Stimulated activated CD8-positive, alpha-beta memory T cell treated with anti-CD3 and anti-CD28 coated beads, Interleukin-15, amount 100 ng/mL, for 48 hours (primary cell): ENCODE results near the gene SOX6.

ENCODE experiments used
- DNase-seq, 2 donors: peaks; one replicate each; pipeline ENCODE4 v3.0.0-alpha.2; 2020; ENCODE audit warnings: low read depth in 2 of 2

Gene SOX6

DNA sequence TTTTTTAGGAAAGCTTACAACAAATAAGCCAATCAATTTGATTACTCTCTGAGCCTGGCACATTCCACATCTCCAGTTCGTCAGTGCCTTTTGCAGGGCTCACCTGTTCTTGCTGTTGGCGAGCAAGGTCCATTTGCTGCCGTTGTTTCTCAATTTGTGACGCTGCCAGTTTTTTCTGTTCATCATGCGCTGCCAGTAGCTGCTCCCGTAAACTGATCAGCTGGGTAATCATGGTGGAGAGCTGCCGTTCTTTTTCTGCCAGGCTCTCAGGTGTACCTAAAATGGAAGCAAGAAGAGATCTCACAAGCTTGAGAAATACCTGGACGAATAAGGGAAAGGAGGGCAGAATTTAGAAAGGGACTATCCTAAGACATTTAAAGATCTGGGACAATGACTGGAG lies 169.7 kb downstream of the SOX6 start:
- no peak for DNase-seq

DNA sequence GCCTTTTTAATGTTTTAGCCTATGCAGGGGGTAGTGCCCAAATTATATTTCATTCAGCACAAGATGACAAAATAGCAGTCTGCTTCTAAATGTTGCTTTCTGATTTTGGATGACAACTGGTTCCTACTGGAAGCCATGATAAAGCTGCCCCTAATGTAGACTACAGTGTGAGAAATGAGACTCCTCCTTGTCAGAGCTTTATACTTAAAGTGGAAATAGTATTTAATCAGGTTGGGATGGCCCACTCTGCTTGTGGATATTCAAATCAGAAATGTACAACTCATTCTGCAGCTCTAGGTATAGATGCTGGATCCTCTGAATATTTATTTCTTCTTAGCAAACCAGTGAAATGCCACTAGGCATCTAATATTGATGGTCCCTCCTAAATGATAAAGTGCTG lies 171.3 kb downstream of the SOX6 start:
- DNase-seq = no peak

- no peak for DNase-seq
These were observed 171.8 kb downstream of the SOX6 start for GRCh38 chr11:16184588-16184987.

DNA sequence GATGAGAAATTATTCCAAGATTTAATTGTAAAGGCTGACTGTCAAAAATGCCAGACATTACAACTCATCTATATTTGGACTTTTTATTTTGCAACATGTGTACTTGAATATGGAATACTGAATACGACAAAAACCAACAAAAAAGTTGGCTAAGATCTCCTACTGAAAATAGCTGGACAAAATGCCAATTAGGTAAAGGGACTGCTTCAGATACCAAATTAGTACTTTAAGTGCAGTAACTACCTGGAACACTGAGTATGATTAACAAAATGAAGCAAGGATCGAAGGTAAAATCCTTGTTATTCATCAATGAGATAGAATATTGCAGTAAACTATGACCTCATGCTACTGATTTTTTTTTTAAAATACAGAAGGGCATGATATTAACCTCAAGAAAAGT lies 173.8 kb downstream of the SOX6 start:
- DNase-seq = no peak

DNA sequence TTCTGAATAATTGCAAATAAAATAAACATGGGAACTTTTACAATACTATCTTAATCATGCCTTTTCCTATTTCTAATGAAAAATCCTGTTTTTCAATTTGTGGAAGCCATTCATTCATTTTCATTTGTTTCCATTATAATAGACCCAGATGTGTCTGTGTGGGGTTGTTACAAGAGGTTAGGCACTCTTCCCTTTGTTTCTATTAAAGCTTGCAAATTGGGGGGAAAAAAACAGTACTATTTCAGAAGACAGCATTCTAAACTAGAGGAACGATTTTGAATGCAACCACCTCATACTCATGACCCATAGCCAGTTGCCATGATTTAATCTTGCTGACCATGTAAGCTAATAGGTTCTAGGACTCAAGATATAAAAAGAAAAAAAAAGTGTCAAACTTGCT lies 175.5 kb downstream of the SOX6 start:
- DNase-seq = no peak

GRCh38 chr11:16179676-16180075 lies 176.7 kb downstream of the SOX6 start:
- no peak for DNase-seq

- DNase-seq = no peak
These were observed 178.1 kb downstream of the SOX6 start for GRCh38 chr11:16178273-16178672.

- no peak for DNase-seq
These were observed 178.7 kb downstream of the SOX6 start for GRCh38 chr11:16177688-16178087.

DNA sequence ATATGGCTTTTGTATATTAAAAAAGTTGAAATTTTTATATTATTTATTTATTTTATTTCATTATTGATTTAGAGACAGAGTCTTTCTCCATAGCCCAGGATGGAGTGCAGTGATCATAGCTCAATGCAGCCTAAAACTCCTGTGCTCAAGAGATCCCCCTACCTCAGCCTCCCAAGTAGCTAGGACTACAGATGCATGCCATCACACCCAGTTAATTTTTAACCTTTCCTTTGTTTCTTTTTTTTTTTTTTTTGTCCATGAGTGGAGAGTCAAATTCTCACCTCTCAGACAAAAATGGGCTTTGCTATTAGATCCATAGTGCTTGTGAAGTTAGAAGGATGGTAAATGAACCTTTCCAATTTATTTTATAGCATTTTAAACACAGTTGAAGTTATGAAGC lies 182.5 kb downstream of the SOX6 start:
- DNase-seq = no peak

- DNase-seq = no peak
These were observed 184.5 kb downstream of the SOX6 start for GRCh38 chr11:16171882-16172281.

DNA sequence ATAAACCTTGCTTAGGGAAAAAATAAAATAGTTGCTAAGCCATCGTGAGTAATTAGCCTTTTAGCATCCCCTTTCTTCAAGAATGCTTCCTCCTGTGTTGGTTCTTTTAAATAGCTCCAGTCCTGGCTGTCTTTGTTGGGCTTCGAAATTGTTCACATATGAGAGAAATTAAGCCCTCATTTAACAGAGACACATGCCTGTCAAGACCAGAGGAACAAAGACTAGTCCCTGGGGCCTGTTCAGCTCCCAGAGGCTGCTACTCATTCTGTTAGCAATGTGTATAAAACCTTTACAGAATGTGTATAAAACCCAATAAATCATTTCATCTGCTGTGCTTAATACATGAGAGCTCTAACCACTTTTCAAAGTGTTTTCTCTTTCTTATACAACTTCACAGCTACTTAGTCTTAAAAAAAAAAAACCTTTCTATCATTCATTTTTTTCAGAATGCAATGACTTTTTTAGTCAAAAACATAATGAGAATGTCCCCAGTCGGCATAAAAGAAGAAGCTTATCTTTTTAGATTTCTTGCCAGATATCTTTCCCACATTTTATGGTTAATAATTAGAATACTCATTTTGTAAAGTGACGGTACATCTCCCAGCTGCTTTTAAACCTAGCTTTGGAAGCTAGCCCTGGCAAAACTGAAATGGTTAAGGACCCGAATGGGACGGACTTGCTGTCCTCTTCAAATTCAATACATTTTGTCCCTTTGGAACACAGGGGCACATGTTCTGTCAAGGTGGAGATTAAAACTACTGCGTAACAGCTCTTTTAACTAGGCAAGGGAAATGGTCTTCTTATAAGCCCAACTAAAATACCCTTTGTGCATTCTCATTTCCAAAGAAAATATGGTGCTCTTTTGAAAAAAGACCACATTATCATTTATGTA lies 186.1 kb downstream of the SOX6 start:
- no peak for DNase-seq

DNA sequence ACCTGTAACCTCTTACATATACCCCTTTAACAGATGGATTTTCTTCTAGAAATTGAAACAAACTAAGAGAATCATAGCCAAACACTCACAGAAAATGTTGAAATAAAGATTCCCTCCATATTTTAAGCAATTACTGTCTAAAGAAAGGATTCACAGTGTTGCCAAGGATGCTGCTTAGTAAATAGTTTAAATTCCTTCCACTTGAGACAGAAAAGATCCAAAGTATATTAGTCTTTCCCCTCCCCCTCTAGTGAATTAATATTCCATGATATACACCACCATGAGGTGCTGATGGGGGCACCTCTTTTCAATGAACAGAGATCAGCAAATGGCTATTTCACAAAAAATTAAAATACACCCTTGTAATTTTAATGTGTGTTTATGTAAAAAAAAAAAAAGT lies 186.8 kb downstream of the SOX6 start:
- no peak for DNase-seq

DNA sequence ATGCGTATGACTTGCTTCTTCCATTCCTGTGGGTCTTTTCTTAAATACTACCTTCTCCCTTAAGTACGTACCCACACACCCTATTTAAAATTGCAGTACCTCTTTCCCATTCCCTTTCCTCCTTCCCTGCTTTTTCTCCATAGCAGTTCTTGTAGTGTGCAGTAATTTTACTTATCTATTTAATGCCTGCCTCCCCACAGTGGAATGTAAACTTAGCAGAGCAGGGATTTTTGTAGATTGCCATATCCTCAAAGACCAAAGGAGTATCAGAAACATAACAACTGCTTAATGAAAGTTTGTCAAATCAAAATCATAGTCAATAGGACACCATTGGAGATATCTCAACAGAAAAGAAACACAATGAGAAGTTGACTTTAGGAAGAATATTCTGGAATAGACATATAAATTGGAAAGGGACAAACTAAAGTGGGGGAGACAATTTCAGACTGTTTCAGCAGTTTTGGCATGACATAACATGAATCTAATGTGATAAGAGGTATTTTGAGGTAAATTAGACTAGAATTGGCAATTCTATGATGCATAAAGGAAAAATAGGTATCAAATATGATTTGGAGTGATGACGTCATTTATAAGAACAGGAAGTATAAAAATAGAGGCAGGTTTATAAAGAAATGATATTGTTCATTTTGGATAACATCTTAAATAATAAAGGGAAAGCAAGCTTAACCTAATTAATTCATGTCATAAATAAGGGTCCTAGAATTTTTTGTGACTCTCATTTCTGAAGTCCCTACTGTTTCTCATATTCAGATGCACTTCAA lies 188.4 kb downstream of the SOX6 start:
- no peak for DNase-seq

- DNase-seq = no peak
These were observed 189.8 kb downstream of the SOX6 start for GRCh38 chr11:16166571-16166970.

GRCh38 chr11:16160146-16160545 lies 196.2 kb downstream of the SOX6 start:
- DNase-seq = no peak

- DNase-seq = no peak
These were observed 197.8 kb downstream of the SOX6 start for GRCh38 chr11:16158426-16158994.

DNA sequence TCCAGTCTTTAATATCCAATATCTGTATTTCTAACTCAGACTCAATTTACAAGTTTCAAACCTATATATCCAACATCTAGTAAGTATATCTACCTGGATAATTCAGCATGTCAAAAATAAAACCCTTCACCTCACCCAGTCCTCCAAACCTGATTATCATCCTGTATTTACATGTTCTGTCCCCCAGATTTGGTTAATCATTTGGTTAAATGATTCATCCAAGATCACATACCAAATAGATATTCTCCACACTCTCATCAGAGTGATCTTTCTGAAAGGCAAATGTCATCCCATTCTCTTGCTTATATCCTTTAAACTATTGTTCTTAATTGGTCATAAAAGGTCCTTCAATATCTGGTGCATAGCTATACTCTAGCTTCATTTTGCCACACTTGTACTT lies 199.0 kb downstream of the SOX6 start:
- DNase-seq = no peak

DNA sequence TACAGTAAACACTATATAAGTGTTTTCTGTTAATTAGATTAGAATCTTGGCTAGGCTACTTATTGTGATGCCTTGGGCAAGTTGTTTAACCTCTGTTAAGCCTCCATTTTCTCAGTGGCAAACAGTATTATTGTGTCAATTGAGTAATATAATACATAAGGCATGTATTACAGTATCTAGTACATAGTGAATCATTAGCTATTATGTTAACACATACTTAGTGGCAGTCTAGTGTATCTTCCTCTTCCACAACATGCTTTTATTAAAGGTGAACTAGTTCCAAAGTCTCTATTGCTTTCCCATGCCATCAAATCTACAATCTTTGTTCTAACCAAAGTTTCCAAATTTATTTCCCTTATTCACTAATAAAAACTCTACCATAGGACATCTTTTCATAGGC lies 200.9 kb downstream of the SOX6 start:
- DNase-seq = no peak

GRCh38 chr11:16154715-16155396 lies 201.5 kb downstream of the SOX6 start:
- no peak for DNase-seq

GRCh38 chr11:16153951-16154350 lies 202.4 kb downstream of the SOX6 start:
- no peak for DNase-seq

DNA sequence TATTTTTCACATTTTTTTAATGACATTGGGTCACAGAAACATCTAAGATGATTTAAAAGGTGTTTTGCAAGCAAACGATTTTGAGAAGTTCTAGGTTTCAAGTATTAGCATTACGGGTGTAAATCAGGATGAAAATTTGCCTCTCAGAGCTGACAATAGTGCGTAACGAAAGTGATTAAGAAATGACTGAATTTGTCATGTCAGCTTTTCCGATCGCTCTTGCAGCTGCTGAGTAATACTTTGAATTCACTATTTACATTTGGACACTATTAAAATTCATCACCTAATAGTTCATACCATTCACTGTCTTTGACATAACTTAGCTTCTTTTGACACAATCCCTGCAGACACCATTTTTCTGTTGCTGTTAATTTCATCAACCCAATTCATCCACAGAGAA lies 205.2 kb downstream of the SOX6 start:
- DNase-seq = no peak

GRCh38 chr11:16149476-16149875 lies 206.9 kb downstream of the SOX6 start:
- DNase-seq = no peak
